A549 (cell line): Measurements from ENCODE around the gene TIAL1. TPM values are rescaled to one million over a fixed set of nuclear protein-coding genes. Genes with fewer than 3 reads are reported as not detected.

Source experiments
- ATAC-seq, 2 experiments: fragments of 200-7000 bp in 1 of 2; fragments of >200 bp in 1 of 2; cut with Nextera tagmentation in 1 of 2; cut with Tn5 transposase in 1 of 2; 3 replicates each; pipeline versions ENCODE4 v1.8.0 to v1.9.1; 2018 to 2020; ENCODE audit warnings: mild to moderate bottlenecking in 1 of 2, moderate library complexity in 1 of 2
- CTCF ChIA-PET: fragments of 300-600 bp; sonication (Branson Sonifier 250); formaldehyde crosslinking; extraction: SDS; loops from one replicate; lab custom pipeline; 2021; ENCODE audit warnings: antibody characterized with exemption, inconsistent platforms; lab: Yijun Ruan, JAX
- POLR2A ChIA-PET: fragments of 350-600 bp; formaldehyde crosslinking; extraction: SDS; loops from one replicate; lab custom pipeline; 2021; ENCODE audit warnings: antibody characterized with exemption, inconsistent platforms; lab: Yijun Ruan, JAX
- DNase-seq, 2 experiments: peaks; one replicate each; pipeline versions ENCODE4 v3.0.0 to v3.0.0-alpha.2; 2011 to 2016; ENCODE audit warnings: low read depth in 1 of 2, low spot score in 1 of 2
- FAIRE-seq: peaks from 2 replicates; lab custom pipeline; 2011; peaks lifted over from hg19 to GRCh38; lab: Jason Lieb, UNC
- H3K27ac ChIP-seq, 2 experiments: fragments of >200 bp; sonication (Bioruptor Twin); formaldehyde crosslinking; 3 replicates each; pipeline ENCODE4 v1.5.1; 2016 to 2017
- H3K4me1 ChIP-seq: fragments of >200 bp; sonication (Bioruptor Twin); formaldehyde crosslinking; 3 replicates; pipeline ENCODE4 v1.6.1; 2016
- H3K4me2 ChIP-seq: fragments of >200 bp; sonication (Bioruptor Twin); formaldehyde crosslinking; 3 replicates; pipeline ENCODE4 v1.6.1; 2016
- H3K4me3 ChIP-seq: fragments of >200 bp; sonication (Bioruptor Twin); formaldehyde crosslinking; 3 replicates; pipeline ENCODE4 v1.5.1; 2016
- H3K9me3 ChIP-seq: fragments of >200 bp; sonication (Bioruptor Twin); formaldehyde crosslinking; 3 replicates; pipeline ENCODE4 v1.6.1; 2016
- CBX8 ChIP-seq: fragments of 200-600 bp; sonication (generic); IDR thresholded peaks from 2 replicates; pipeline ENCODE4 v1.6.1; 2016
- CHD2 ChIP-seq: fragments of 150-350 bp; IDR thresholded peaks from 2 replicates; pipeline ENCODE4 v1.6.1; 2014; ENCODE audit warnings: low read length; ENCODE audit not compliant: partially characterized antibody
- EHF ChIP-seq: fragments of 250-450 bp; sonication (Bioruptor Pico); IDR thresholded peaks from 2 replicates; pipeline ENCODE4 v1.5.0; 2020; ENCODE audit warnings: mild to moderate bottlenecking
- EP300 ChIP-seq, 2 experiments: fragments of >200 bp; sonication (Bioruptor Twin); formaldehyde crosslinking; IDR thresholded peaks; 2 replicates in 1 of 2; 3 replicates in 1 of 2; pipeline ENCODE4 v1.6.1; 2016 to 2017
- ESRRA ChIP-seq: fragments of 150-350 bp; IDR thresholded peaks from 2 replicates; pipeline ENCODE4 v1.6.1; 2014; ENCODE audit warnings: mild to moderate bottlenecking, low read length, borderline replicate concordance
- FOSB ChIP-seq: fragments of 250-450 bp; sonication (Bioruptor Pico); IDR thresholded peaks from 2 replicates; pipeline ENCODE4 v1.5.0; 2020; ENCODE audit warnings: mild to moderate bottlenecking, moderate library complexity
- FOSL2 ChIP-seq, 2 experiments: fragments of 450-650 bp in 1 of 2; fragments of >200 bp in 1 of 2; sonication (Bioruptor Twin) in 1 of 2; formaldehyde crosslinking; IDR thresholded peaks; 2 replicates each; pipeline versions ENCODE4 v1.5.0 to v1.6.1; 2016 to 2020; ENCODE audit warnings: mild to moderate bottlenecking in 1 of 2, moderate library complexity in 1 of 2
- GATA3 ChIP-seq: IDR thresholded peaks from 2 replicates; pipeline ENCODE4 v1.6.1; 2012; ENCODE audit warnings: borderline replicate concordance
- HDAC2 ChIP-seq: fragments of 200-600 bp; sonication (generic); IDR thresholded peaks from 2 replicates; pipeline ENCODE4 v1.6.1; 2016
- HES2 ChIP-seq: fragments of >200 bp; sonication (Bioruptor Twin); formaldehyde crosslinking; IDR thresholded peaks from 2 replicates; pipeline ENCODE4 v1.6.1; 2016
- JUN ChIP-seq, 2 experiments: fragments of >200 bp; sonication (Bioruptor Twin); formaldehyde crosslinking; IDR thresholded peaks; 2 replicates in 1 of 2; 3 replicates in 1 of 2; pipeline ENCODE4 v1.6.1; 2016 to 2017
- JUNB ChIP-seq: fragments of >200 bp; sonication (Bioruptor Twin); formaldehyde crosslinking; IDR thresholded peaks from 2 replicates; pipeline ENCODE4 v1.6.1; 2016
- KDM1A ChIP-seq: fragments of 200-600 bp; sonication (generic); IDR thresholded peaks from 2 replicates; pipeline ENCODE4 v1.6.1; 2016; ENCODE audit warnings: low read depth, mild to moderate bottlenecking
- KDM5A ChIP-seq: fragments of 200-600 bp; sonication (generic); IDR thresholded peaks from 2 replicates; pipeline ENCODE4 v1.6.1; 2016; ENCODE audit warnings: antibody characterized with exemption, mild to moderate bottlenecking
- MYC ChIP-seq: IDR thresholded peaks from 2 replicates; pipeline ENCODE4 v1.6.1; 2012; ENCODE audit warnings: mild to moderate bottlenecking, inconsistent platforms, low read length, improper control_type of control experiment, borderline replicate concordance
- PBX3 ChIP-seq: IDR thresholded peaks from 2 replicates; pipeline ENCODE4 v1.6.1; 2012
- PHF8 ChIP-seq: fragments of 200-600 bp; sonication (generic); IDR thresholded peaks from 2 replicates; pipeline ENCODE4 v1.6.1; 2016; ENCODE audit warnings: low read depth, mild to moderate bottlenecking, antibody characterized with exemption, moderate library complexity, borderline replicate concordance
- POLR2AphosphoS2 ChIP-seq: conservative IDR thresholded peaks from 2 replicates; pipeline ENCODE4 v1.6.1; 2012; ENCODE audit warnings: low read length, improper control_type of control experiment, inconsistent platforms
- REST ChIP-seq: fragments of 200-600 bp; sonication (generic); IDR thresholded peaks from 2 replicates; pipeline ENCODE4 v1.6.1; 2016; ENCODE audit warnings: antibody characterized with exemption, mild to moderate bottlenecking, moderate library complexity
- RNF2 ChIP-seq: fragments of 200-600 bp; sonication (generic); IDR thresholded peaks from 2 replicates; pipeline ENCODE4 v1.6.1; 2016; ENCODE audit warnings: low read depth, mild to moderate bottlenecking, antibody characterized with exemption, moderate library complexity, borderline replicate concordance
- SREBF2 ChIP-seq: fragments of 450-650 bp; IDR thresholded peaks from 2 replicates; pipeline ENCODE4 v1.6.1; 2014; ENCODE audit warnings: mild to moderate bottlenecking, moderate library complexity
- TFCP2L1 ChIP-seq: fragments of 250-450 bp; sonication (Bioruptor Pico); IDR thresholded peaks from 2 replicates; pipeline ENCODE4 v1.5.0; 2021; ENCODE audit warnings: mild to moderate bottlenecking
- TP53 ChIP-seq: fragments of 250-450 bp; sonication (Bioruptor Pico); IDR thresholded peaks from 2 replicates; pipeline ENCODE4 v1.5.0; 2021; ENCODE audit warnings: mild to moderate bottlenecking, moderate library complexity
- ZNF302 ChIP-seq: fragments of 250-450 bp; sonication (Bioruptor Pico); IDR thresholded peaks from 2 replicates; pipeline ENCODE4 v1.9.0; 2021; ENCODE audit warnings: inconsistent platforms, mild to moderate bottlenecking, moderate library complexity
- WGBS: methylation state at CpG from one replicate; pipeline ENCODE4 v1.1.6; 2017; ENCODE audit errors: missing lambda C conversion rate; 5-methylcytosine and 5-hydroxymethylcytosine counted together
- polyA plus RNA-seq, 4 experiments: library from polyadenylated mRNA; depleted of rRNA in 3 of 4; stranded (reverse); fragments of >200 nt; fragmentation: RNase III in 1 of 4; extraction: RNeasy Plus Mini Kit Qiagen cat#74134 plus additional on column Dnase treatment in 1 of 4; gene quantifications; 2 replicates in 3 of 4; 3 replicates in 1 of 4; pipeline ENCODE4 v1.2.3, GENCODE V29; 2011 to 2017
- TF ChIP-seq, protein P1 (sequence below): fragments of >200 bp; sonication (Bioruptor Twin); formaldehyde crosslinking; IDR thresholded peaks from 3 replicates; pipeline ENCODE4 v1.5.1; 2016
- TF ChIP-seq, protein P2 (sequence below): fragments of >200 bp; sonication (Bioruptor Twin); formaldehyde crosslinking; IDR thresholded peaks from 3 replicates; pipeline ENCODE4 v1.6.1; 2016
- TF ChIP-seq, protein P3 (sequence below): fragments of 250-450 bp; sonication (Bioruptor Pico); IDR thresholded peaks from 2 replicates; pipeline ENCODE4 v1.5.0; 2020; ENCODE audit warnings: low read depth, mild to moderate bottlenecking, moderate library complexity
- TF ChIP-seq, protein P4 (sequence below): fragments of 250-450 bp; sonication (Bioruptor Pico); IDR thresholded peaks from 2 replicates; pipeline ENCODE4 v1.5.0; 2021; ENCODE audit warnings: mild to moderate bottlenecking, moderate library complexity, borderline replicate concordance

Gene TIAL1
- polyA plus RNA-seq, 2 of the 4 experiments (the other 2 are of a cell fraction): 89.5 to 115 TPM

DNA sequence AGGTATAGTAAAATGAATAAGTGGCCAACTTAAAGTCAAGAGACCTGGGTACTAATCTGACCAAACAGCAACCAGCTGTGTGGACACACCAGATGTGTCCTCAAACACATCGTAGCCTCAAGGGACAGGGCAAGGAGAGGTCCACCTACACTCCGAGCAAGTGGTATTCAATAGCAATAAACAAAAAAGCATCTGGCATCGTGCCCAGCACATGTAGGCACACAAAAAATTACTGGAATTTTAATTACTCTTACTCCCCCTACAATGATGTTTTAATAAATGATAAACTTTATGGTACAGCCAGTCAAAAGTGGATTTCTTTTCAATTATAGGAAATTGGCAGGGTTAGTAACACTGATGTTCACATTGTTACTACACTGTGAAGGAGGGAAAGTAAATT, 50.8 kb downstream of the TIAL1 start:
- 35% methylated on average over 3 of the region's 3 CpGs for WGBS
- 0 out of 3 replicates have a peak overlapping the region, but pooled peaks have one; percentile 6 for H3K4me2 ChIP-seq
- POLR2A ChIA-PET: no interaction called here
- H3K9me3 ChIP-seq: no peaks in the 10 kb centered on the region
- no peak for FAIRE-seq
- H3K27ac ChIP-seq: no peak overlapping the region
- TF ChIP-seq HES2 (no peak), CHD2 (no peak), KDM5A (no peak), CBX8 (no peak), HDAC2 (no peak), TFCP2L1 (no peak), PBX3 (no peak), ZNF302 (no peak), FOSL2 (IDR thresholded peaks at IDR 0.05) (no peak), FOSL2 (CRISPR knock-in tag; IDR thresholded peaks at IDR 0.05) (no peak), SREBF2 (no peak), REST (no peak), JUNB (no peak), TP53 (no peak), GATA3 (no peak)
- TF ChIP-seq, protein P1, sequence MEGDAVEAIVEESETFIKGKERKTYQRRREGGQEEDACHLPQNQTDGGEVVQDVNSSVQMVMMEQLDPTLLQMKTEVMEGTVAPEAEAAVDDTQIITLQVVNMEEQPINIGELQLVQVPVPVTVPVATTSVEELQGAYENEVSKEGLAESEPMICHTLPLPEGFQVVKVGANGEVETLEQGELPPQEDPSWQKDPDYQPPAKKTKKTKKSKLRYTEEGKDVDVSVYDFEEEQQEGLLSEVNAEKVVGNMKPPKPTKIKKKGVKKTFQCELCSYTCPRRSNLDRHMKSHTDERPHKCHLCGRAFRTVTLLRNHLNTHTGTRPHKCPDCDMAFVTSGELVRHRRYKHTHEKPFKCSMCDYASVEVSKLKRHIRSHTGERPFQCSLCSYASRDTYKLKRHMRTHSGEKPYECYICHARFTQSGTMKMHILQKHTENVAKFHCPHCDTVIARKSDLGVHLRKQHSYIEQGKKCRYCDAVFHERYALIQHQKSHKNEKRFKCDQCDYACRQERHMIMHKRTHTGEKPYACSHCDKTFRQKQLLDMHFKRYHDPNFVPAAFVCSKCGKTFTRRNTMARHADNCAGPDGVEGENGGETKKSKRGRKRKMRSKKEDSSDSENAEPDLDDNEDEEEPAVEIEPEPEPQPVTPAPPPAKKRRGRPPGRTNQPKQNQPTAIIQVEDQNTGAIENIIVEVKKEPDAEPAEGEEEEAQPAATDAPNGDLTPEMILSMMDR: no peak
- TF ChIP-seq, protein P2, sequence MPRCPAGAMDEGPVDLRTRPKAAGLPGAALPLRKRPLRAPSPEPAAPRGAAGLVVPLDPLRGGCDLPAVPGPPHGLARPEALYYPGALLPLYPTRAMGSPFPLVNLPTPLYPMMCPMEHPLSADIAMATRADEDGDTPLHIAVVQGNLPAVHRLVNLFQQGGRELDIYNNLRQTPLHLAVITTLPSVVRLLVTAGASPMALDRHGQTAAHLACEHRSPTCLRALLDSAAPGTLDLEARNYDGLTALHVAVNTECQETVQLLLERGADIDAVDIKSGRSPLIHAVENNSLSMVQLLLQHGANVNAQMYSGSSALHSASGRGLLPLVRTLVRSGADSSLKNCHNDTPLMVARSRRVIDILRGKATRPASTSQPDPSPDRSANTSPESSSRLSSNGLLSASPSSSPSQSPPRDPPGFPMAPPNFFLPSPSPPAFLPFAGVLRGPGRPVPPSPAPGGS: no peak
- TF ChIP-seq, protein P3, sequence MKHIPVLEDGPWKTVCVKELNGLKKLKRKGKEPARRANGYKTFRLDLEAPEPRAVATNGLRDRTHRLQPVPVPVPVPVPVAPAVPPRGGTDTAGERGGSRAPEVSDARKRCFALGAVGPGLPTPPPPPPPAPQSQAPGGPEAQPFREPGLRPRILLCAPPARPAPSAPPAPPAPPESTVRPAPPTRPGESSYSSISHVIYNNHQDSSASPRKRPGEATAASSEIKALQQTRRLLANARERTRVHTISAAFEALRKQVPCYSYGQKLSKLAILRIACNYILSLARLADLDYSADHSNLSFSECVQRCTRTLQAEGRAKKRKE (CRISPR knock-in tag): no peak
- TF ChIP-seq, all 56 proteins: peak for 0
- ATAC-seq (no peak), DNase-seq (no peak)
- CTCF ChIA-PET: interaction anchor here (1.1 to 1.5 kb wide), 2 partner anchors 340 to 347 kb away, joined by 4 to 6 read pairs; no protein-coding TSS in a partner anchor
- Histone ChIP-seq H3K4me3 (no peak overlapping the region), H3K4me1 (peaks cover 20% of the 10 kb centered on the region)

DNA sequence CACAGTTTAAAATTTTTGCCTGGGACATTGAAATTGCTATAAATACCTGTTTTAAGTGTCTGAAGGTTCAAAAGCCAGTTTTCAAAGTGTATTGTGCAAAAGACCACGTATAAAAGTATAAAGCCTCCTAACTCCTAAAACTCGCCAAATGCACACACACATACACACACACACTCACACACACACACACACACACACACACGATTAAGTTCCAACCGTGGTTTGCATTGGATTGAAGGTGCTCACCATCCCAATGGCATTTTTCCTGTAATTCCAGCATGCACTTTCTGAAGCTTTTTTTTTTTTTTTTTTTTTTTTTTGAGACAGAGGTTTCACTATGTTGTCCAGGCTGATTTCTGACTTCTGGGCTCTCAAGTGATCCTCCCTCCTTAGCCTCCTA, 51.5 kb downstream of the TIAL1 start:
- Histone ChIP-seq H3K4me1 (peaks cover 20% of the 10 kb centered on the region), H3K9me3 (no peaks in the 10 kb centered on the region), H3K4me2 (no peak overlapping the region), H3K27ac (no peak overlapping the region), H3K4me3 (no peak overlapping the region)
- no peak for ATAC-seq
- no peak for DNase-seq
- ChIA-PET POLR2A (interaction anchor here (0.6 kb wide), 1 partner anchor 339 kb away, joined by 3 read pairs; no protein-coding TSS in a partner anchor), CTCF (interaction anchor here (4.0 kb wide), 1 partner anchor 345 kb away, joined by 49 read pairs; no protein-coding TSS in a partner anchor)
- WGBS: 47% methylated on average over 4 of the region's 4 CpGs
- no peak for FAIRE-seq
- TF ChIP-seq PHF8 (no peak), FOSB (CRISPR knock-in tag) (no peak), ESRRA (no peak), CBX8 (no peak), POLR2AphosphoS2 (no peak), GATA3 (no peak), KDM1A (no peak), EP300 (IDR thresholded peaks at IDR 0.05) (no peak), EHF (CRISPR knock-in tag) (no peak), JUNB (no peak), JUN (IDR thresholded peaks at IDR 0.05) (no peak), RNF2 (no peak), MYC (no peak)
- TF ChIP-seq, protein P4, sequence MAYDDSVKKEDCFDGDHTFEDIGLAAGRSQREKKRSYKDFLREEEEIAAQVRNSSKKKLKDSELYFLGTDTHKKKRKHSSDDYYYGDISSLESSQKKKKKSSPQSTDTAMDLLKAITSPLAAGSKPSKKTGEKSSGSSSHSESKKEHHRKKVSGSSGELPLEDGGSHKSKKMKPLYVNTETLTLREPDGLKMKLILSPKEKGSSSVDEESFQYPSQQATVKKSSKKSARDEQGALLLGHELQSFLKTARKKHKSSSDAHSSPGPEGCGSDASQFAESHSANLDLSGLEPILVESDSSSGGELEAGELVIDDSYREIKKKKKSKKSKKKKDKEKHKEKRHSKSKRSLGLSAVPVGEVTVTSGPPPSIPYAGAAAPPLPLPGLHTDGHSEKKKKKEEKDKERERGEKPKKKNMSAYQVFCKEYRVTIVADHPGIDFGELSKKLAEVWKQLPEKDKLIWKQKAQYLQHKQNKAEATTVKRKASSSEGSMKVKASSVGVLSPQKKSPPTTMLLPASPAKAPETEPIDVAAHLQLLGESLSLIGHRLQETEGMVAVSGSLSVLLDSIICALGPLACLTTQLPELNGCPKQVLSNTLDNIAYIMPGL: no peak
